Activated CD4-positive, alpha-beta T cell treated with anti-CD3 and anti-CD28 coated beads for 24 hours (primary cell): ENCODE measurements around the gene CALY.

ENCODE experiments used
- DNase-seq, 2 donors: peaks; one replicate each; pipeline ENCODE4 v3.0.0-alpha.2; 2020; ENCODE audit warnings: low read depth in 2 of 2

Gene CALY

DNA sequence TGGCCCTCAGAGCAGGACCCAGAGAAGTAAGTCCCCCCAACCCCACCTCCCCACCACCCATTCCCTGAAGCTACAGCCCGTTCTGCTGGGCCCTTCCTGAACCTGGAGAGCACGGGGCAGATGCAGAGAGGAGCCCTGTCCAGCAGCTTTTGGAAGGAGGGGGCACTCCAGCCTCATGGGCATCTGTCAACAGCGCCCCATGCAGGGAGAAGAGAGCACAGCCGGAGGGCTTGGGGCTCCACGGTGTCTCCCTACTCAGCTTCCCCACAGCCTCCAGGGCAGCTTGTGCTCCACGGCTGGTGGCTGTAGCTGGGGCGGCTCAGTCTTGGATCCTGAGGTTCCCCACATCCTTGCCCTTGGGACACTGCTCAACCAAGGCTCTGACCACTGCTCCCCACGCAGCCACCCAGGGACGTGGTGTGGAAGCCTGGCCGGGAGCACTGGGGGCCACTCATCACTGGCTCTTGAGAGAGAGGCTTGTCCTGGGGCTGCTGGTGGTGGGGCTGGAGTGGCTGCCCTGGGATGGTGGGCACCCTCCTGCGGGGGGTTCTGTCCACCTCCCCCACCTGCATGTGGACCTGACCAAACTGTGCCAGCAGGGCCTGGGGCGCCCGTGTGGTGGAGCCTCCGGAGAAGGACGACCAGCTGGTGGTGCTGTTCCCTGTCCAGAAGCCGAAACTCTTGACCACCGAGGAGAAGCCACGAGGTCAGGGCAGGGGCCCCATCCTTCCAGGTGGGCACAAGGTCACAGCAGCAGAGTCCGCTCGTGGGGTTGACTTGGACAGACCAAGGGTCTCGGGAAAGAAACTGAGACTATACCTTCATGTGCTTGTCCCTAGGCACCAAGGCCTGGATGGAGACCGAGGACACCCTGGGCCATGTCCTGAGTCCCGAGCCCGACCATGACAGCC, 15.0 kb upstream of the CALY start:
- DNase-seq, result no peak

DNA sequence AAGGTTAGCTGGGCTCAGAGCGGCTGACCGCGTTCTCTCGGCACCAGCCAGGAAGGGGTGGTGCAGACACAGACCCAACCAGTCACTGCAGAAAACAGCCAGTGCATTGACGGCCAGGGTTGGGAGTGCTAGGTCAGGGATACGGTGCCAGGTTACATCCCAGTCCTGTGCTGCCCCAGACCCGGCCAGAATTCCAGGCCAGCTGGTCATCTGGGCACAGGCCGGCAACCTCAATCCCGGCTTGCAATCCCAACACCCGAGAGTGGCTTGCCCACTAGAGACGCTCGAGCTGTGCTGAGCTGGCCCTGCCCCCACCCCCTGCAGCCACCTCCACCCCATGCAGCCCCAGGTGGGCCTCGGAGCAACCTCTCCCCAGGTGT, 14.2 kb upstream of the CALY start:
- no peak for DNase-seq

DNA sequence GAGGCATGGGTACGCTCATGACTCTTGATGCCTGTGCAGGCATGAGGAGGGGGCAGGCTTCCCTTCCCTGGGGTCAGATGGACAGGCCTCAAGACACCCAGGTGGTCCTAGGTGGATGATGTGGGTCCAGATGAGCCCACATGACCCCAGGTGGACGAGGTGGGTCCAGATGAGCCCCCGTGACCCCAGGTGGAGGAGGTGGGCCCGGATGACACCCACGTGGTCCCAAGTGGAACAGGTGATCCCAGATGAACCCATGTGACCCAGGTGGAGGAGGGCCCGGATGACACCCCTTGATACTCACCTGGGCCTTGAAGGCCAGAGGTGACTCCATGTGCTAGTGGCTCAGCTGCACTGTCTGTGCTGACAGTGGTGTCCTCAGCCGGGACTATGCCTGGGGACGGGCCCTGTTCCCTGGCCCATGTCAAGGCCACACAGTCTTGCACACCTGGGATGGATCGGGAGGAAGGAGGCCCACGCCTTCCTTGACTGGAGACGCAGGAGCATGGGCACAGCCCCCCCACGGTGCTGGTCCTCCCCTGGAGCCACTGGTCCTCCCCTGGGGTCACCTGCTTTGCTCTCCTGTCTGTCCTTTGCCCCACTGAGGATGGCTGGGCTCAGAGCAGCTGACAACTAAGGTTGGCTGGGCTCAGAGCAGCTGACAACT, 13.7 kb upstream of the CALY start:
- DNase-seq, result no peak

DNA sequence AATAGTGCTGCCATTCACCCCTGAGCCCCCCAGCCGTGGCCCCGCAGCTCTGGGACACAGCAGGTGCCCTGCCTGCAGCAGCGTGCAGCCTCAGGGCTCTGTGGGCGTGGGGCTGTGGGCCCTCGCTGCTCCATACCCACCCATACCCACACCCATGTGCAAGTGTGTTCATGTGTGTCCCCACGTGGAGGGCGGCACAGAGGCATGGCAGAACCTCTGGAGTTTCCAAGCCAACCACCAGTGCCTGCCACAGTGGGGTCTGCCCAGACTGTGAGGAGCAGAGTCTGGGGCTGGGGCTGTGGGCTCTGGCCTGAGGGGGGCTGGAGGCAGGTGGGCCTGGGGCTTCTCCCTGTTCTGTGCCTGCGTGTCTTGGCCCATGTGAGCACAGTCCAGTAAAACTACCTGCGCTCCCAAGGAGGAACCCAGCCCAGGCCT, 12.9 kb upstream of the CALY start:
- DNase-seq, result no peak

DNA sequence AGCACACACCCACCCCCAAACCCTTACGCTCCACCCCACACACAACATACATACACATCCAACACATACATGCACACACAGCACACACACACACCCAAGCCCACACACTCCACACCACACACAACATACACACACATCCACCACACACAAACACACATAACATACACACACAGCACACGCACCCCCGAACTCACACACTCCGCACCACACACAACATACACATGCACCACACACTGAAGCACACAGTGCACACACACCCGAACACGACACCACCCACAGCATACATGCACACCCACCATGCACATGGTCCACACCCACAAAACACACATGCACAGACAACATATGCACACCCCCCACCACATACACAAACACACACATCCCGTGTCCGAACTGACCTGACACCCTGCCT, 12.5 kb upstream of the CALY start:
- no peak for DNase-seq

DNA sequence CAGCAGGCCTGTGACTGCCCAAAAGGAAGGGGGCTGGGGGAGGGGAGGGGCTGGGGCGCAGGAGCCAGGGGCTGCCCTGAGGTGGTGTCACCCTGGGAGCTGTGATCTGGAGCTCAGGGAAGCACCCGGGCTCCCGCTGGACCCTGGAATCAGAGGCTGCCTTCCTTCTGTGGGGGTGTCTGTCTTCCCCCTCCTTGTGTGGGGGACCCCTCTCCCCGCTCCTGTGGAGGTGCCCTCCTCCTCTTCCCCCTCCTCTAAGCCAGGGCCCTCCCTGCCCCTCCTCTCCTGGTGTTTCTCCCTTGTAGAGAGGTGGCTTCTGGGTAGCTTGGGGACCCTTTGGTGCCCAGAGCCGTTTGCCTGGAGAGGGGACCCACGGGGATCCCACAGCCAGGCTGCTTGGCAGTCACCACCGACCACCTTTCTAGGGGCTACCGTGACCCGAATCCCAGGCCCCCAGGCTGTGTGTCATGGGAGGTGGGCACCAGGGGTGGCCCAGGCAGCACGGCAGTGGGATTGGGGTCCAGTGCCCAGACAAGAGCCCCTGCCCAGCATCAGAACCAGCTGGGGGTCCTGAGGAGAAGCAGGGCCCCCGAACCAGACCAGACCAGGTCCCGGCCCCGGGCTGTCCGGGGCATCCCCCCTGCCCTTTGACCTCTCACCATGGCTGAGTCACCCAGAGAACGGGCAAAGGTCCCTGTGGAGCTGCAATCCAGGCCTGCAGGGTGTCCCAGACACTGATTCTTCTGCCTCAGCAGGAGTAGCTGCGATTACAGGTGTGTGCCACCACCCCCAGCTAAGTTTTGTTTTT, 11.2 kb upstream of the CALY start:
- DNase-seq, result no peak

DNA sequence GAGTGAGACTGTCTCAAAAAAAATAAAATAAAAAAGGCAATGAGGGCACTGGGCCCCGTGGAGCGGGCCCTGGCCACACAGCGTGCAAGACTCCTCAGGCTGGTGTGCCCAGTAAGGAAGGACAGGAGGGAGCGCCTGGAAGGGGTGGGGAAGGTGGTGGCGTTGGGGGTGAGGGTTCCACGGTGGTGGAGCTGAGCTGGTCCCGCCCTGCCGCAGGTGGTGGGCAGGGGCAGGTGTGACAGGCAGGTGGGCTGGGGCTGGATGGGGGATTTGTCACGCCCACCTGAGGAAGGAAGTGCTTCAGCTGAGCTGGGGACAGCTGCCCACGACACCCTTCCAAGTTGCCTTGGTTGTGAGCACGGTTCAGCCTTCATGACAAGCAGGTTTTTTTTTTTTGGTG, 9.7 kb upstream of the CALY start:
- DNase-seq, result no peak

DNA sequence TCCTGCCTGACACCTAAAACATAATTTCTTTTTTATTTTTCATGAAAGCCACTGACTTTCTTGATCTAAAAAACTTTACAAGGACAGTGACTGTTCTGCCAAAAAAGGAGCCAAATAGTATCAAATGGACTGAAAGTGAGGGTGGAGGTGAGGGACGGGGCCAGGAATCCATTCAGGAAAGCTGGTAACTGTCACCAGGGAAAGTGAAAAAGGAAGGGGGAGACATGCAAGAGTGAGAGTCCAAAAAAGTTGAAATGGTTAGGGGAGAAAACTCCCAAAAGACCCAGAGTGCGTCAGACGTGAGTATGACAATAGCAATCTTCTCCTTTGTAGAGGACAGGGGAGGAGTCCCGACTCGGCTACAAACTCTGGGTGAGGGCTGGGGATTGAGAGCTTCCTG, 7.5 kb upstream of the CALY start:
- no peak for DNase-seq

DNA sequence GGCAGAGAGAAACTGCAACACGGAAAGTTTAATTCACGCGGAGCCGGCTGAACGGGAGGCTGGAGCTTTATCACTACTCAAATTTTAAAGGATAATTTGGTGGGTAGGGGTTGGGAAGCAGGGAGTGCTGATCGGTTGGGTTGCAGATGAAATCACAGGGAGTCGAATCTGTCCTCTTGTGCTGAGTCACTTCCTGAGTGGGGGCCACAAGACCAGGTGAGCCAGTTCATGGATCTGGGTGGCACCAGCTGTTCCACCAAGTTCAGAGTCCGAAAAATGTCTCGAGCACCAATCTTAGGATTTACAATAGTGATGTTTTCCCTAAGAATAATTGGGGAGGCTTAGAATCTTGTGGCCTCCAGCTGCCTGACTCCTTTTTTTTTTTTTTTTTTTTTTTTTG, 6.9 kb upstream of the CALY start:
- no peak for DNase-seq

DNA sequence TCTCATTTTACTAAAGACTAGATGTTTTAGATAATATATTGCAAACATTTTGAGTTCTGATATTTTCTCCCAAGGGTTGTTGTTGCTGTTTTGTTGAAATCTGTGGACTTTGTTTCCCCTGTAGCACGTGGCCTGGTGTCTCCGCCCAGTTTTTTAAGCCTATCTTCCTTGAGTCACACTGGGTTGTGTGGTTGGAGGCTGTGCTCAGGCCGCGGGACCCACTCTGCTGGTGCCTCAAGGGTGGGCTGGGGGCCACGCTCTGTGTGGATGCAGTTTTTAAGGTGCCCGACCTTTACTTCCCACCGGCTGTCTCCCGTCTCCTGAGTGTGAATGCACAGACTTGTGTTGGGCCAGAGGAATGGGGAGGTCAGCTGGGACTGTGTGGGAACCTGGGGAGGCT, 6.2 kb upstream of the CALY start:
- DNase-seq, result no peak

DNA sequence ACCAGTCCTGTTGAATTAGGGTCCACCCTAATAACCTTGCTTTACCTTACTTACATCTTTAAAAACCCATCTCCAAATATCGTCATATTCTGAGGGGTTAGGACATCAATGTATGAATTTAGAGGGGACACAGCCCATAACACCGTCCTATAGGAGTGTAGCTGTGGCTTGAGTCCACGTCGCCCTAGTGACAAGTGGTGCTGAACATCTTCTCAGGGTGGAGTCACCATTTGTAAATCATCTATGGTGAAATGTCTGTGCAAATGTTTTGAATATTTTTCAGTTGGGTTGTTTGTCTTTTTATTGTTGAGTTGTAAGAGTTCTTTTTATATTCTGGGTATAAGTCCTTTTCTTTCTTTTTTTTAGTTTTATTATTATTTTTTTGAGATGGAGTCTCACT, 5.3 kb upstream of the CALY start:
- no peak for DNase-seq

DNA sequence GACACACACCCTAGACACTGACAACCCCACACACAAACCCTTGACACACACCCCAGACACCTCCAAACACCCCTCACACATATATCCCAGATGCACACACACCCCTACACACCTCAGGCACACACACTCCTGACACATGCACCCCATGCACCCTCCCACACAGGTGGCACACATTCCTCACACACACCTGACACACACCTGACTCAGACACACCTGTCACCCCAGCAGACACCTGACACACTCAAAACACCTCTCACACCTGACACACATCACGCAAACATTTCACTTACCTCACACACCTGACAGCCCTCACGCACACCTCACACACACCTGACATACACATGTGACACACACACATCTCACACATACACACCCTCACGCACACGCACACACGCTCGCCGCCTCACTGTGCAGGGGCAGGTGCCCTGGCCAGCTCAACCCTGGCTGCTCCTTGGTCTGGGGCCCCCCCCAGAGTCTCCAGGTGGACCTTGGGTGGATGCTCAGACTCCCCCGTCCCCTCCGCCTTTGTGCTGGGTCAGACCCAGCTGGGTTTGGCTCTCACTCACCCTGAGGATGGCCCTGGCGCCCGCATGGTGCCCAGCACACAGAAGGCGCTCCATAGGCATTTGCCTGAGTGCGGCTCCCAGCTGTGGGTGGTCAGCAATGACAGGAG, 3.1 kb upstream of the CALY start:
- no peak for DNase-seq

DNA sequence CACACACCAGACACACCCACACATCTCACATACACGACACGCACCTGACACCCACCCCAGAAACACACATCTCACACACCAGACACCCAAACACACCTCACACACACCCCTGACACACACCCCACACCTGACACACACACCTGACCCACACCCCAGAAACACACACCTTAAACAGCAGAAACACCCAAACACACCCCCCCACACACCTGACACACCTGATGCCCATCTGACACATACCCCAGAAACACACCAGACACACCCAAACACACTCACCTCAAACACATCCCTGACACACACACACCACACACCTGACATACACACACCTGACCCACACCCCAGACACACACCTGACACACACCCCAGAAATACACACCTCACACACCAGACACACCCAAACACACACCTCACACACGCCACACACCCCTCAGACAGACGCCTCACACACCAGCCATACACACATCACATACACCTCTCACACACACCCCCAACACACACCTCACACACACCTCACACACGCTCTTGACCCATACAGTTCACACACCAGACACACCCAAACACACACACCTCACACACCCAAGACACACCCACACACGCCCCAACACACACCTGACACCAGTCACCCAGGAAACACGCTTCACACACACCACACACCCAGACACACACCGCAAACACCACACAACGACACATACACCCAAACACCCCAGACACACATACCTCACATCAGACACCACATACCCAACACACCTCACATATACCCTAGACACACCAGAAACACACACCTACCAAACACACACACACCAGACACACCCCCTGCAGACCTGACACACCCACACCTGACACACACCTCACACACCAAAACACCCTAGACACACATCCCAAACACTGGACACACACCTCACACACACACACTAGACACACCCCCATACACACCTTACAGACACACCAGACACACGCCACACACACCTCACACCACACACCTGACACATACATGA, 1.7 kb upstream of the CALY start:
- DNase-seq, result no peak

DNA sequence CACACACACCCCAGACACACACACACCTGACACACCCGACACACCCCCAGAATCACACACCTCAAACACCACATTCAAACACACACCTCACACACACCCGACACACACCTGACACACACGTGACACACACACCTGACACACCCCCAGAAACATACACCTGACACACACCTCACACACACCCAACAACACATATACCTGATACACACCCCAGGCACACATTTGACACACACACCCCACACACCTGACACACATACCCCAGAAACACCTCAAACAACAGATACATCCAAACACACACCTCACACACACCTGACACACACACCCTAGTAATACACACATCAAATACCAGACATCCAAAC, 652 bp upstream of the CALY start:
- no peak for DNase-seq

DNA sequence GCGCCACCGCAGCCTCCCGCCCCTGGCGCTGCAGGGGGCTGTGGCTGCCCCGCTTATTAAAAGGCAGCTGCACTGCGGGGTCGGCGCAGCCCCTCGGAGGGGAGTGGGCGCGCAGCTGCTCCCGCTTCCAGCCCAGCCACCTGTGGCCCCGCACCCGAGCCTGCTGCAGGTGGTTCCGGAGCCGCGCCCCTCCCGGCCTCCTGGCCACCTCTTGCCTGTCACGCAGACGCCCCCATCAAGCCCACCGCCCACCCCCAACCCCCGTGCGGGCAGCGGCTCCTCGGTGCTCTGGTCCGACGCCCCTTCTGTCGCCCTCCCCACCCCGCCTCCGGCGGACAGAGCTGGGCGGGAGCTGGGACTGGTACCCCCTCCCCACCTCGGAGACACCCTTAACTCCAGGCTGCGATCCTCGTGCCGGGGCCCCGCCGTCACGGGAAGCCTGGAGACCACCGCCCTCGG, 549 bp downstream of the CALY start:
- no peak for DNase-seq

DNA sequence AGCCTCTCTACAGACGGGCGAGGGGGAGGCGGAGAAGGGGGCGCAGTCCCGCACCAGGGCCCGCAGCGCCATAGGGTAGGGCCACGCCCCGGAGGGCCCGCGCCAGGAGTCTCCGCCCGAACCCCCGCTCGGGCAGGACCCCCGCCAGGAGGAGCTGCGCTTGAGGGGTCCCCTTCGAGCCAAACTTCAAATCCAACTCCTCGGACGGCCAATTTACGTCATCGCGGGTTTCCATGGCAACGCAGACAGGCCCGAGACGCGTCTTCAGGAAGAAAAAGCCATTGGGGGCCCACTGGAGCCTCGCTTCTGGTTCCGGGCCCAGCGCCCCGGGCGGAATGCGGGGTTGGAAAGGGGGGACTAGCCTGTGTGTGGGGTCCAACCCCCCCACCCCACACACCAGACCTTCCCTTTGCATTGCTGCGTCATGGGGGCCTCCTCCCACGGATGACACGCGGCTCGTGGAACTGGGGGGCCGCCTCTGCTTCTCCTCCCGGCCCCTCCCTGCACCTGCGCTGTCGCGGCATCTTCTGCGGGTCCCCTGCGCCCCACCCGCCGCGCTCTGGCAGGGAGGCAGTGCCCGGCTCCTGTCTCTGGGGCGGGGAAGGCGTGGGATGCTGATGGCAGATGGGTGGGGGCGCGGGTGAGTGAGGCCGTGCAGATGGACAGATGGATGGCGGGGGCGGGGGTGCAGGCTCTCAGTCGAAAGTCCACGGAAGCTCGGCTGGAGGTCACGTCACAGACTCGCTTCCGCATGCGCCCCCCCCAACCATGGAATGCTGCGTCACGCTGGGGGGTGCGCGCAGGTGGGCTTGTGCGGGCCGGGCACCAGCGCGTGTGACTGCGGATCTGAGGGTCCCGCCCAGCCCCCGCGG, 1.2 kb downstream of the CALY start:
- DNase-seq, result peak; percentile 47 to 67

DNA sequence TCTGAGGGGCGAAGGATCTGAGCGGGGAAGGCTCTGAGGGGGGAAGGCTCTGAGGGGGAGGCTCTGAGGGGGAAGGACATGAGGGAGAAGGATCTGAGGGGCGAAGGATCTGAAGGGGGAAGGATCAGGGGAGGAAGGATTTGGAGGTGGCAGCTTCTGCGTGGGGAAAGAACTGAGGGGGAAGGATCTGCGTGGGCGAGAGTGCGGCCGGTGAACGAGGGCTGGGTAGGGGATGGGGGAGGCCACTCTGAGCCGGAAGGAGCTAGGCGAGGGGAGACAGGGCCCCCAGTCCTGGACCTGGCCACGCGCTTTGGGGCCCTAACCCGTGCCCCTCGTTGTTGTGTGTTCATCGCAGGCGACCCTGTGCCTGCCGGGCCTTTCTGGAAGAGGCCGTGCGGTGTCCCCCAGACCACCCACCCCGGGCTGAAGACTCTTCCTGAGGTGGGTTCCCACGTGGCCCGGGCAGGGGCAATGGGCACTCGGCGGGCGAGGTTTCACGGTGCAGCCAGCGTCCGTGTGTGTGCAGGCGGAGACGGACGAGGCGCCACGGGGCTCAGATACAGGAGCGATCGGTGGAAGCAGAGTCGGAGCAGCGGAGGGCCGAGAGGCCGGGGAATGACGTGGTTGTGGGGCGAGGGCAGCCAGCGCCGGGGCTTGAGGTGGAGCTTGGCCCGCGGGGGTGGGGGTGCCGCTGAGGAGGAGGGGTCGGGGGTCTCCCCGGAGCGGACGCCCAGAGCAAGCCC, 2.0 kb downstream of the CALY start:
- no peak for DNase-seq

DNA sequence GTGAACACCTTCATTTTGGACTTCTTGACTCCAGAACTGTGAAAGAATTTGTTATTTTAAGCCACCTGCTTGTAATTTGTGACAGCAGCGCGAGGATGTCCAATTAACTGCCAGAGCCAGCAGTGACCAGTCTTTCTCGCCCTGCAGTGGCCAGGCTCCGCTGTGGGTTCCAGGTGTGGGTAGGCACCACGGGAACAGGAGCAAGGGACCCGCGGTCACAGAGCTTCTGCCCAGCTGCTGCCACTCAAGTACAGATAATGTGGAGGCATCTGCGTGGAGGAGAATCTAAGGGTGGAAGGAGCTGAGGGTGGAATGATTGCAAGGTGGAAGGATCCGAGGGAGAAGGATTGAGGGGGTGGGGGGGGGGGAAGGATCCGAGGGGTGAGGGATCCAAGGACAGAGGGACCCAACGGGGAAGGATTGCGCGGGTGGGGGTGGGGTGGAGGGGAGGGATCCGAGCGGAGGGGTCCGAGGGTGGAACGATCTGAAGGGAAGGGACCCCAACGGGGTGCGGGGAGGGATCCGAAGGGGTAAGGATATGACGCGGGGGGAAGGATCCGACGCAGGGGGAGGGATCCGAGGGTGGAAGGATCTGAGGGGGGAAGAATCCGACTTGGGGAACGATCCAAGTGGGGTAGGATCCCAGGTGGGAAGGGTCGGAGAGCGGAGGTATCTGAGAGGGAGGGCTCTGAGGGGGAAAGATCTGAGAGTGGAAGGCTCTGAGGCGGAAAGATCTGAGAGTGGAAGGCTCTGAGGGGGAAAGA, 3.6 kb downstream of the CALY start:
- DNase-seq, result no peak
